NCI-H2171 treated with DMSO at 0.1 percent for 48 hours (cell line): ENCODE measurements around the gene ARMC2.
"Not testable (repeated sequence)": the region's sequence is repeated elsewhere in the genome, so short reads cannot be mapped to it uniquely, and the experiment has no call there.

Source experiments
- DNase-seq: peaks from one replicate; lab custom pipeline; 2025; lab: John Stamatoyannopoulos, UW

Gene ARMC2

GRCh38 chr6:108832738-108833137 is 15.5 kb upstream of the ARMC2 start:
- DNase-seq = no peak

- DNase-seq = peak; percentile 73
Observed at GRCh38 chr6:108835218-108835850, 12.9 kb upstream of the ARMC2 start.

- no peak for DNase-seq
Observed at GRCh38 chr6:108836061-108836460, 12.2 kb upstream of the ARMC2 start.

DNA sequence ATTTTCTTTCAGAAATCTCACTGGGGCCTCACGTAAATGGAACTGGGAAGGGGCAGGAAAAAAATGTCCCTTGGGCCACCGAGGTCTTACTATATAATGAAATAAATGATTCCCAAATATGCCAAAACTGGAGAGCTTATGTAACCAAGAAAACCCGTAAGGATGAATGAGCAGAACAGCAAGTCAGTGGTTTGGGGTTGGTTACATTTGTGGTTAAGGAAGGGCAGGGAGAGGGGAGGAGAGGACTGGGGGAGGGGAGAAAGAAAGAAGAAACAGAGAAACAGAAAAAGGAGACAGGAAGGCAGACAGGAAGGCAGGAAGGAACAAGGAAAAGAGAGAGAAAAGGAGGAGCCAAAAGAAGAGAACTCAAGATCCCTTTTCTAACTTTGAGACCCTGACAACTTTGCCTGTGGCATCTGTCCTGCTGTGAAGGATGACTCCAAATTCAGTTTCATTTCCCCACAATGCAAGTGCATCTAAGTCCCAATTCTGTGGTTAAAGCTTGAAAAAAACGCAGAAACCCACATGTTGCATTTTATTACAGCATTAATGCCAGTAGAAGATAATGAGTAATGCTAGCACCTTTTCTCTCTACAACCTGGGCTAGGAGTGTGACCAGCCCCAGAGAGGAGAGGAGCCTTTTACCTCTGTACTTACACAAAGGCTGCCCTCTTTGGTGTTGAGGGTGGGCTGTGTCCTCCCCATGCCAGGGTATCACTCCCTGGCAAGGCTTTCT is 10.8 kb upstream of the ARMC2 start:
- DNase-seq = no peak

- DNase-seq = no peak
Observed at GRCh38 chr6:108838101-108838717, 10.0 kb upstream of the ARMC2 start.

DNA sequence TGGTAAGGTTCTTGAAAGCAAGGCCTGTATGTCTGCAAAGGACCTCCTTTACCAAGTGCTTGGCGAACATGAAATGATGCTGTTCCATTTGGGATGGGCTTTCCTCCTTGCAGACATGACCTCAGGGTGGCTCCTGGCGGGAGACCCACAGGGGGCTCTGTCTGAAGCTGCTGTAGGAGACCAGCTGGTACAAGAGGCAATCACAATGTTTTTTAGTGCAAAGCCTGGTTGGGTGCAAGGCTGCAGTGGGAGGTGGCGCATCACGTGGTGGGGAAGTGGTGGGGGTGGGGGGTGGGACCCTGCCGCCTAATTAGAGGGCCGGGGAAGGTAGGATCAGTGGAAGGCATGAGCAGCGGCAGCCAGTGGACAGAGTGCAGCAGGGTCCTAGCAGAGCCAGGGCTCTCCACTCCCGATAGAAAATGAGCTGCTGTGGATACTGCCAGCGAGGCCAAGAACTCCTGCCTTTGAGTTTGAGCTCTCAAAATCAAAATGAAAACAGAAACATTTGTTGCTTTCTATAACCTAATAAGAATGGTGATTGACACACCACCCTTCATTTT is 9.1 kb upstream of the ARMC2 start:
- no peak for DNase-seq

DNA sequence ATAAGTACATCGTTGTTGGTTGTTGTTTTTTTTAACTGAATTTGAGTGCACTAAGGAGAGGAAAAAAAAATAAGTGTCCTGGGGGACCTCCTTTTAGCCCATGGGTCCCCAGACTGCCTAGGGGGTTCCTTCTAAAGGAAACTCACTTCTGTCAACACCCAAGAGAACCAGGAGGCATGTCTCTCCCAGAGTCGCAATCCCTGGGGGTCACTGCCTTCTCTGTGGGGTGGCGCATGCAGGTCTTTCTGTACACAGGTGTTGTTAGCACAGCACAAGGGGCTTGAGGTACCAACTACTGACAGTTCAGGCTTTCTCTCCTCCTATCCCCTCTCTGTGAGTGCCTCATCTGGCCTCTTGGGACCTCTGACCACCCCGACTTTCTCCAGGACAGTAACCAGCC is 7.3 kb upstream of the ARMC2 start:
- DNase-seq = no peak

GRCh38 chr6:108841377-108841855 is 6.8 kb upstream of the ARMC2 start:
- DNase-seq = no peak

DNA sequence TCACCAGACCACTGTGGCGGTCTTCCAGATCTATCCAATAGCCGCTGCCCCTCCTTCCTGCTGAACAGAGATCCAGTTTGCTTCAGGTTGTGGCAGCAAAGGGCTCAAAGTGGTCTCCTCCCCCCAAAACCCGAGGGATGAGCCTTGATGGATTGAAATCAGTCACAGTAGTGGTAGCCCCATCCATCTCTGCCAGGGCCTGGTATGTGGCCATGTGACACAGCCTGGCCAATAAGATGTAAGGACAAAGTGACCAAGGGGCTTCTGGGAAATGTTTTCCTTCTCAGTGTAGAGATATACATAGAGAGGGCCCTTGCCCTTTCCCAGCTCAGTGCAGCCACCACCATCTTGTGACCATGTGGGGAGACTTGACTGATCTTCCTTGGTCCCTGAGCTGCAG is 4.1 kb upstream of the ARMC2 start:
- no peak for DNase-seq

DNA sequence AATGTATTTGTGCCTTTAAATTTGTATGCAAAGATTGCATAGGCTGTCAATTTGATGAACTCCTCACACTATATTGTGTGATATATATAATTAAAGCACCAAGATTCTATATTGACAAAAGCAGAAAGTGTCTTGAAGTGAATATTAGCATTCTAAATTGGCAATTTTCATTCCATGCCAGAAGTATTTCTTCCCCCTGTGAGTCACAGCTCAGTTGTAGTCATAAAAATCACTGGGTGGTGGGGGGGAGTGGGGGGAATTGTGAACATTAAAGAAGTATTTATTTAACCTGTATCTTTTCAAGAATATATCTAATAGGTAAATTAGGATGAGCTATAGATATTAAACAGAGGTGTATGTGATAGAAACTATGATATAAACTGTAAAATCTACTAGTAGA is 3.1 kb upstream of the ARMC2 start:
- no peak for DNase-seq

- no peak for DNase-seq
Observed at GRCh38 chr6:108846101-108846500, 2.1 kb upstream of the ARMC2 start.

DNA sequence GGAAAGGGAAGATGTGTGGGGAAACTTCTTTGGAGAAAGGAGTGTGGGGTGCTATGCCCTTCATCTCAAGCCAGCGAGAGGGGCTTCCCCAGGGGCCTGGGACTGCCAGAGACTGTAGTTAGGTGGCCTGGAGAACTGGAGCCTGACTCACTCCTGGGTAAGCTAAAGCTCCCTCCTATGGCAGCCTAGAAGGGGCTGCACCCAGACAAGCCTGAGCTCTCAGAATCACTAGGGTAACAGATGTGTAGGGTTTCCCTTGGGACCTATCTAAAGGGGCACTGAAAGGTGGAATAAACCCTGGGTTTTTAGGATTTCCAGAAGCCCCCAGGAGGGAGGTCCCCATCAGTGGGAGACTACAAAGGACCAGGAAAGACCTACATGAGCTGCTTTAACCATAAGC is 1.6 kb upstream of the ARMC2 start:
- peak; percentile 76 for DNase-seq

DNA sequence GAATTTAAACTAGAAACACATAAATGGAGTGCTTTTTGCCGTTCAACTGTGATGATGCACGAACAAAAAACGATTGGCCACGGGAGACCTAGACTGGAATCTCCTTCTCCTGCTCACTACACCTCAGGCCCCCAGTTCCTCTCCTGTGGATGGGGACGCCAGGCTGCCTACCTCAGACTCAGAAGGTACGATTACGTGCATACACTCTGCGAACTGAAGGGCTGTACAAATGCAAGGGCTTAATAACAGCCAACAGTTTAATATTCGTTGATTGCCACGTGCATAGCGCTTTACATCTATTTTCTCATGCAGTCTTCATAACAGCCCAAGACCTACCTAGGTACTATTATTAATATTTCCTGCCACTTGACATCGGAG is 495 bp upstream of the ARMC2 start:
- no peak for DNase-seq

DNA sequence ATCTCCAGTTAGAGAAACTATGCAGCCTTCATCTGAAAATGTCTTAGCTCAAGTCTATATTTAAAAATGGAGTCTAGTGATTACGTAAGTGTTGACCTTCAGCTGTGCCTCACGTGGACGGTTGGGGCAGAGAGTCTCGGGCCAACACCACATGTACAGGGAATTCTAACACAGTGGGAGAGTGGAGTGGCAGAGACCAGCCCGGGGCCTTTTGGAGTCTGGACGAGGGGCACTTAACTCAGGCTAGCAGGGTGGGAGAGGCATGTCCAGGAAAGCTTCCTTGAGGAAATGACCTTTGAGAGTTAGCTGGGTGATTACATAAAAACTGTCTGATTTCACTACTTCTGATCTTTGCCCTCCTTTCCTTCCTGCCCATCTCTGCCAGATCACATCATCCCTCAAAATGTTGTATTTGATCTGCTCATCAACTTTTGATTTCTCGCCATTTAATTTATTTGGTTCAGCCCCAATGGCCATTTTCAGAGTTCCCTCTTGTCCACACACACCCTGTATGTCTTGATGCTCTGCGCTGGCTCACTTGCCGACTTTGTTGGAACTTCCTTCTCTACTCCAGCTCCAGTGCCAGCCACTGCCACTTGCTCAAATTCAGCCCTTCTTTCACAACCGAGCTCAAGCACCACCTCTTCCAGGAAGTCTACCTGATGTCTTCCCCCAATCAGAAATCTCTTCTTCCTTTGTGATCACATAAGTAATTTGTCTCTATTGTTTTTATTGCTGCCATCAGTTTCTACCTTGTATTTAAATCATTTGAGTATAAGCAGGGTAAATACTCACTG is 2.6 kb downstream of the ARMC2 start:
- no peak for DNase-seq

GRCh38 chr6:108851756-108852155 is 3.5 kb downstream of the ARMC2 start:
- no peak for DNase-seq

DNA sequence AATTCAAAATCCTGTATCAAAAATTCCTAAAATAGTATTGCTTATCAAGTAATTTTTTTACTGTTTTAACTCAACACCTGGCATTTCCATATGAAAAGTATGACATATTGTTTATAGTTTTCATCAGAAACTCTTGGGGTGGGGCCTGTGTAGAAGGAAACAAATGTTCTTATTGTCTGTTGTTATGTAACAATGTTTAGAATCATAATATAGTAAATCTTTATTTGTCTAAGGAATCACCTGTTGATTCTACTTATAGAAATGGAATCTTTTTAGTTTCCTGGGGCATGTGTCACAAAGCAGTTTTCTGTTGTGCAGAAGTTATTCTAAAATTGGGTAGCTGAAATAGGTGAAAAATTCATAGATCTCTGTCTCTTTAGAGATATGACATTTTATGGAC is 4.9 kb downstream of the ARMC2 start:
- DNase-seq = no peak

DNA sequence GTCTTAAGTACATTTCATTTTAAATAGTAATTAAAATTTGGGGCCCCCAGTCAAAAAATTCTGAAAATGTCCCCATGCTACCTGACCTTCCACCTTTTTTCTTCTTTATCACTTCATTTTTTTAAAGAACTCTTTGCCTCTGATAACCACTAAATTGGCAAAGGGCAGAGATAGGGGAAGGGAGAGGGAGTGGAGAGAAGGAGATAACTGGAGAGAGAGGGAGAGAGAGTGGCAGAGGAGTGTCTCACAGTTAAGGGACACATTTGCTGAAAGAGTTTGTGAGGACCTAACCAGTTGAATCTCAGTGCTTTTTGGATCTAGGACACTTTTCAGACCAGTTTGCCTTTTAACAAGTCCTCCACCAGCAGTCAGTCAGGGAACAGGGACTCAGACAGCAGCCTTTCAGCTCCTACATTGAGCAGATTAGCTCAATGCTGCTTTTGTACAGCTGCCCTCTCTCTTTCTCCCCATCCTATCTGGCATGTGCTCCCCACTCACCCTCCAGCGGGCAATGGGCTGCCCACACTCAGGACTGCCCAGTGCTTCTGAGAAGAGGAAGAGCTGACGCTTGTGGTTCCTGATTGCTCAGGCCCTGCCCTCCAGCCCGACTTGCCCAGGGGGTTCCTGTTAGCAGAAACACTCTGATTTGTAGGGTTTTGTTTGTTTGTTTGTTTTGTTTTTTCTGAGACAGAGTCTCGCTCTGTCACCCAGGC is 14.4 kb downstream of the ARMC2 start:
- no peak for DNase-seq

- not testable (repeated sequence) for DNase-seq
Observed at GRCh38 chr6:108865751-108866286, 17.6 kb downstream of the ARMC2 start.

- DNase-seq = no peak
Observed at GRCh38 chr6:108866798-108867197, 18.6 kb downstream of the ARMC2 start.

- no peak for DNase-seq
Observed at GRCh38 chr6:108868647-108869046, 20.4 kb downstream of the ARMC2 start.

DNA sequence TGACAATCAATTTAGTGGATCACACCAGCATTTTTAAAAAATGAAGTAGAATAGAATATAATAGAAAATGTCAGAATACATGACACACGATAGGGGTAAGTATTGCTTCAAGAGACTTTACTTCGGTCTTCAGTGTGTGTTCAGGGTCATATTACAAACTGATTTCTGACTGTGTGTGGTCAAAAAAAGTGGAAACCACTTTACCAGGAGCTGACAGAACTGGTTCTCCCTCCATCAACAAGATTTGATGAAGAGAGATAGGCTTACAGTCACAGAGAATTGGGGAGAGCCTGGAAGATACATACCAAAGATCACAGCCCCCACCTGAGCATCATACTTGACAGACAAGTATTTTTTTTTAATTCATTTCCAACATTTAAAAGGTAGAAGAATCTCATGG is 21.7 kb downstream of the ARMC2 start:
- DNase-seq = peak; percentile 7
